Ecto neural progenitor cell (in vitro differentiated cells): ENCODE measurements around the gene CREB3L2.
A peak's percentile ranks its signal among the peaks of the same experiment; 100 is the strongest.
"Not testable (repeated sequence)": the region's sequence is repeated elsewhere in the genome, so short reads cannot be mapped to it uniquely, and the experiment has no call there.

ENCODE experiments used
- DNase-seq: peaks from one replicate; pipeline ENCODE4 v3.0.0-alpha.2; 2018; ENCODE audit warnings: low spot score

The CREB3L2 gene

DNA sequence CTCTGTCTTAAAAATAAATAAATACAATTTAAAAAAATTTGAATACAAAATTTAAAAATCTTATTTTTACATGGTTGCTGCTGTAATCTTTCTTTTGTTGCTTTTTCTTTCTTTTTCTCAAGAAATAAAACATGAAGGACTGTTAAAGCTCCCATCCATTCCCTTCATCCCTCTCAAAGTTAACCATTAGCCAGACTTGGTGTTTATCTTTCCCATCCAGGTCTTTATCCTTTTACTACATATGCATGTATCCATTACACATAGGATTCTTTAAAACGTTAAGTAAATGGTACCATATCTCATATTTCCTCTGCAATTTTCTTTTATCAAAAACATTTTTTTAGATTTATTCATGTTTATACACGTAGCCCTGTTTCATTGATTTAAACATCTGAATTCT lies 70.1 kb downstream of the CREB3L2 start:
- DNase-seq: no peak

DNA sequence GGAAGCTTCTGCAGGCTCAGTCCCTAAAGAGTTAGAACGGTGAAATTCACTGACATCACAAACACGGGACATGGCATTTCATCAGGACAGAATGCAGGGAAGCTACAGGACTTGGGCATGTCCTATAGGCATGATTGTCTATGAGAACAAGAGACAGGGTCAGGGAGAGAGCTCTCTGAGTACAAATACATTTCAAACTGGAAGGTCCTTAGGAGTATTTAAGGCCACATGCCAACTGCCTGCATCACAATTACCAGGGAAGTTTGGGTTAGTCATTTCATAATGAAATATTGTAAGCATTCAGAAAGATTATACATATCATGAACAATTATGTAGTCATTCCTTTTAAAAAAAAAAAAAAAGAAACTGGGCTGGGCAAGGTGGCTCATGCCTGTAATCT lies 71.3 kb downstream of the CREB3L2 start:
- no peak for DNase-seq

DNA sequence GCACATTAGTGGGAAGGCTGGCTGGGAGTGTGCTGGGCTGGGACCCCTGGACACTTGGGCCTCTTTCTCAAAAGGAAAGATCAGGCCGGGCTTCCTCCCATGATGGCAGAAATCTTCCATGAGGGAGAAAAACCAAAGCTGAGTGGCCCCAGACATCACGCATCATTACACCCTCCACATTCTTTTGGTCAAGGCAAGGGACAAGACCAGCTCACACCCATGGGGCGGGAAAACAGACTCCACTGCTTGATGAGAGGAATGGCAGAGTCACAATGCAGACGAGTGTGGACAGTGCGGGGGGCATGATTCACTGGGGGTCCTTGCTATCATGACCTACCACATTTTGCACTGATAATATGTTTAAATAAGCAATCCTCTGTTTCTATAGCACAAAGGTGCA lies 73.3 kb downstream of the CREB3L2 start:
- no peak for DNase-seq

DNA sequence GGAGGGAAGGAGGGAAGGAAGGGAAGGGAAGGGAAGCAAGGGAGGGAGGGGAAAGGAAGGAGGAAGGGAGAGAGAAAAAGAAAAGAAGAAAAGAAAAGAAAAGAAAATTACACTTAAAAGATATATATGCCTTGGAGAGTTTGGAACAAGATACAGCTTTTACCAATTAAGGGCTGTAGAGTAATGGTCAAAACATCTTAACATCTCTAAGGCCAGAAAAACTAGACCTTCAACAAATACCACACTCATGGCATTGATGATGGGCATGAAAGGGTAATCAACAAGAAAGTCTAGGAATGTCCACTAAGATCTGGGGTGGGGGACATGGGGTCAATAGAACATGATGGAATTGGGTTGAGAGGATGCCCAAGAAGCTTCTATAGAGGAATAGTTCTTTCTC lies 74.5 kb downstream of the CREB3L2 start:
- no peak for DNase-seq

DNA sequence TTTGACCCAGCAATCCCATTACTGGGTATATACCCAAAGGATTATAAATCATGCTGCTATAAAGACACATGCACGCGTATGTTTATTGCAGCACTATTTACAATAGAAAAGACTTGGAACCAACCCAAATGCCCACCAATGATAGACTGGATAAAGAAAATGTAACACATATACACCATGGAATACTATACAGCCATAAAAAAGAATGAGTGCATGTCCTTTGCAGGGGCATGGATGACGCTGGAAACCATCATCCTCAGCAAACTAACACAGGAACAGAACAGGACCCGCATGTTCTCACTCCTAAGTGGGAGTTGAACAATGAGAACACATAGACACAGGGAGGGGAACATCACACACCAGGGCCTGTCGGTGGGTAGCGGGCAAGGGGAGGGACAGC lies 75.7 kb downstream of the CREB3L2 start:
- DNase-seq: not testable (repeated sequence)

DNA sequence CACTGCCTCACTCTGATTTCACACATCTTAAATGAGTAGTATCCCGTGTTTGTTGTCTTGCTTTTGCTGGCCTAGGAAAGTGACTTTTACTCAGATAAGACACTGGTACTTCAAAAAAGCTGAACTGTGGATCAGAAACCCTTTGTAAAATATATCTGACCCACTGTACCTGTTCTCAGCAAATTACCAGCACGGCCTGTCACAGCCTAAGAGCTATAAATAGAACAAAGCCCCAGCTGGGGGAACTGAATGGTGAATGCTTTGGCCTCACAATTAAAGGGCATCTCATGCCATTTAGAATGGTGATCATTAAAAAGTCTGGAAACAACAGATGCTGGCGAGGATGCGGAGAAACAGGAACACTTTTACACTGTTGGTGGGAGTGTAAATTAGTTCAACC lies 76.1 kb downstream of the CREB3L2 start:
- no peak for DNase-seq

DNA sequence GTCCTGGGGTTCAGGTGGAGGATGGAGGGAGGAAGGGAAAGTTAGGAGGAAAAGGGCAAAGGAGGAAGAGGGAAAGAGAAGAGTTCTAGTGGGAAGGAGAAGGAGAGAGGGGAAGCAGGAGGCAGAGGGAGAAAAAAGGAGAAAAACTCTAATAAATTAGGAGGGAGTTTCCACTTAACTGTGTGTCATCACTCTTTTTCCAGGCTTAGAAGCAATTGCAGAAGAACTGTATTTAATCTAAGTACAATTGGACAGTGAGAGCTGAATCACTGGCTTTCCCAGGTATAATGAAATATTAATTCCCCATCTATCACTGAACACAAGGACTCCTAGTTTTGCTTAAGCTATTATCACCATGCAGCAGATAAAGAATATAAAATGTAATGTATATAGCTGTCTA lies 76.8 kb downstream of the CREB3L2 start:
- DNase-seq: no peak

DNA sequence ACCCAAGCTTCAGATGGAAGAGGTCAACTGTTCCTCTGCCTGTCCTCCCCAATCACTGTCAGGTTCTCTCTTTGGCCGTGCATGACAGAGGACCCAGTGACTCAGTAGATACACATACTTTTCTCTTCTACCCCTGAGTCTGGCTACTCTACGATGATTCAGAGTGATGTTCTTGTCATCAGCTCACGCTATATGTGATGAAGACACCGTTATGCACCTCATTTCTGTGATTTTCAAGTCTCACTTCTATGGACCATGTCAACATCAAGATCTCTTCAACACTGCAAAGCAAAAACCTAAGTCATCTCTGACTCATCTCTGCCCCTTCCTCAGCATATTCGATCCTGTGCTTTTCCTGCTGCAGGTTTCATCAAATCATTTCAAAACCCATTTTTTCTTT lies 78.5 kb downstream of the CREB3L2 start:
- DNase-seq: no peak

DNA sequence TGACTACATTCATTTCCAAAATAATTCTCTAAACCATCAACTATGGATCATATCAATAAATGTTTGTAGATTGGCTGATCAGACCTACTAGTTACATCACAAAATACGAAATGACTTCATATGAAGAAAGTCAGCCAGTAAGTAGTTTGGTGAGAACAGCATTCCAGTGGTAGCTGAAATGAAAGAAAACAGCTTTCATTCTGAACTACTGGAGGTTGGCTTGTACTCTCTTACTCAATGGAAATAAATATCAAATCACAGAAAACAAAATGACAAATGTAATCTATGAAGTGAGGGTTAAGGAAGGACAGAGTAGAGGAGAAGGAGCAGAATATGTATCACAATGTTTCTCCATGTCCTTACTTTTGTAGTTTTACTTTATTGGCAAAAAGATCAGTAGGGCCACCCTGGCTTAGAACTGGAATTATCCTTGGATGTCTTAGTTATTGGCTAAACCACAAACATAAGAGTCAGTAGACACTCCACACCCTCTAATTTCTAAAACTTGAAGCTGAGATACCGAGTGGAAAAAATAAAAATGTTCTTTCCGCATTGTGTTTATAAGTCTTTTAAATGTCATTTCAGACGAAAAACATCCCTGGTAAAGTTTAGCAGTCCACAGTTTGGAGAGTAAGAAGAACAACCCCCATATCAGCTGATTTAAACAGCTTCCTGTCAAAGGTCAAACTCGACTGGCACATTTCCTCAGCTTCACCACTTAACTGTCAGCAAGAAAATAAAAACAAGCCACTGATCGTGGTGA lies 81.1 kb downstream of the CREB3L2 start:
- no peak for DNase-seq

DNA sequence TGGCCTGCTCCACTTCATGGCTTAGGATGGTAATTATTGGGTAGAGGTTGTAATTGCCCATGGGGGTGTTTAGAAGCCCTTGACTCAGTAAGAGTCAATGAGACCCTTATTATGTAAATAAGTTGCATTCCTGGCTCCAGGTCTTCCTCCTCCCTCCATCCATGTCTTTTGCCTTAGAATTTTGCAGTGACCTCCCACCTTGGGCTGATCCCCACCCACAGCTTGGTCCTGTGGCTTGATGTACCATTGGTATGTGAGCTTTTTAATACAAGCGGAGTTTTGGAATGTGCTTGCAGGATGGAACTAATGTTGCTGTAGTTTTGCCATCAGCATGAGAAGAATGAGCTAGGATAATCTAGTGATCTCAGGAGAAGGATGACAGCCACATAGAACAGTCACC lies 81.9 kb downstream of the CREB3L2 start:
- no peak for DNase-seq

DNA sequence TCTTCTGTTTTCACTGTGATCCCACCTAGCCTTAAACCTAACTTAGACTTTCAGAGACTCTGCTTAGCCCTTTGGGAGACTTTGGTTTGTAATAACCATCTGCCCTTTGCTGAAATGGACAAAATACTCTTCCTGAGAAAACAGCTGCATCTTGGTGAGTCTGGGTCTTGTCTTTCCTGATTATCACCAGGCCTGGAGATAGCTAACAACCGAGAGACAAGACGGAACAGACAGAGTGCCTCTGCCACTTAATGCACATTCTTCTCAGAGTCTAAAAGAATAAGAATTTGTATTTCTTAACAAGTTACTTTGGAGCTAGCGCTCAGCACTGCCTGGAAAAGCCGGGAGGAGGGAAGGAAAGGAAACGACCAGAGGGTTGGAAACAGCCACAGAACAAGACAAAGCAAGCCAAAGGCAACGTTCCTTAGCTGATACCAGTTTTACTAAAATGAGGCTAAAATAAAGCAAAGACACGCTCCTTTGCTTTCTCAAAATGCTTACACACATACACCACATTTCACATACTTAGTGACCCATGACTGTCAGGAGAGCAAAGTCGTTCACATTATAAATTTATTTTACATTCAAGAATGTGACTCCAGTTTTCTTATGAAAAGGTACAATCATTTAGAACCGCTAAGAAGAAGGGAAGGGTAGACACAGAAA lies 84.8 kb downstream of the CREB3L2 start:
- DNase-seq: no peak

DNA sequence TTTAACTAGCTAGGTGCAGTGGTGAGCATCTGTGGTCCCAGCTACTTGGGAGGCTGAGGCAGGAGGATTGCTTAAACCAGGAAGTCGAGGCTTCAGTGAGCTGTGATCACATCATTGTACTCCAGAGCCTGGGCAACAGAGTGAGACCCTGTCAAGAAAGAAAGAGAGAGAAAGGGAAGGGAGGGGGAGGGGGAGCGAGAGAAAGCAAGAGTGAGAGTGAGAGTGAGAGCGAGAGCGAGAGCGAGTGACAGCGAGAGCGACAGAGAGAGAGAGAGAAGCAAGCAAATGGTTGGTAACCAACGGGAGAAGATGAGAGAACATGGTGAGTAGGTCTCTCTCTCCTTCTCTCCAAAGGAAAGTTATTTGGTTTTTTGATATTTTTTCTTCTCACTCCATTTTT lies 85.3 kb downstream of the CREB3L2 start:
- DNase-seq: no peak

DNA sequence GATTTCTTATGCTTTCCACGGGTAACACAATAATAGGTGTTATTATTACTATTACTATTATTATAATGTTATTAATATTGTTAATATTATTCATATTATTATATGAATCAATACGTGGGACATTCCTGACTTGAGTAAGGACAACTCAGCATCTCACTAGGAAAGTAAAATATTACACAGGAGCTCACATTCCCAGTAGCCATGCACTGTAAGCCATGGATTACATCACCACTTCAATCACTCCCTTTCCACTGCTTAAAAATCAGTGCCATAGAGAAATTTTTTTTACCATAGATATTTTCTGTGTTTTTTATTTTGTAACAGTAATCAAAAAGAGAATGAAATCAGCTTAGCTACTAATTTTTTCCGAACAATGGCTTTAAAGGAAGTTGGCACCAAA lies 86.6 kb downstream of the CREB3L2 start:
- DNase-seq: no peak

DNA sequence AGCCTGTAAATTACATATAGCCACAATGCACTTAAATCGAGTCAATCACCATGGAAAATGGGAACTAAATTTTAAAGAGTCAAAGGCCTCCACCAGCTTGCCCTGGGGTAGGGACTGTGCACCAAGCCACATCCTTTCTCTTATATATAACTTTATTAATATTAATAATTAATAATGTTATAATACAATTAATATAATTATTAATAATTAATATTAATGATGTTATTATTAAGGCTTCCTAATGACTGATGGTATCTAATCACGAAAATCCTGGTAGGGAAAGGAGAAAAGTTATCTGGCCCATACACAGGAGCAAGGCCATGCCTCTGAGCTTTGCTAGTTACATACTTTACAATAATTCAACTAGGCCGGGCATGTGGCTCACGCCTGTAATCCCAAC lies 87.9 kb downstream of the CREB3L2 start:
- no peak for DNase-seq

DNA sequence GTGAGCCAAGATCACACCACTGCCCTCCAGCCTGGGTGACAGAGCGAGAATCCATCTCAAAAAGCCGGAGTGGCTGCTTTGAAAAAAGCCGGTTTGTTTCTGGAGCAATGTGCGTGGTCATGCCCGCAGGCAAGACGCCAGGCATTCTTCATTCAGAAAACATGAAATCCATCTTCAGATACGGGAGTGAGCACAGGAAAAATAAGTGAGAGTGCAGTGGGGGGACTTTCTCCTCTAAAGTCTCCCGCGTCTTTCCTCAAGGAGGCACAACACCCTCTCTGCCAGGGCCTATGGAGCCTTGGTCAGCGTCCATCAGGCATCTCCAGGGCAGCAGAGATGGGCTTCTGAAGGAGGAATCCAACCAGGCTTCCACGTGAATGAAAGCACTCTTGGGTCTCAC lies 92.8 kb downstream of the CREB3L2 start:
- DNase-seq: no peak

DNA sequence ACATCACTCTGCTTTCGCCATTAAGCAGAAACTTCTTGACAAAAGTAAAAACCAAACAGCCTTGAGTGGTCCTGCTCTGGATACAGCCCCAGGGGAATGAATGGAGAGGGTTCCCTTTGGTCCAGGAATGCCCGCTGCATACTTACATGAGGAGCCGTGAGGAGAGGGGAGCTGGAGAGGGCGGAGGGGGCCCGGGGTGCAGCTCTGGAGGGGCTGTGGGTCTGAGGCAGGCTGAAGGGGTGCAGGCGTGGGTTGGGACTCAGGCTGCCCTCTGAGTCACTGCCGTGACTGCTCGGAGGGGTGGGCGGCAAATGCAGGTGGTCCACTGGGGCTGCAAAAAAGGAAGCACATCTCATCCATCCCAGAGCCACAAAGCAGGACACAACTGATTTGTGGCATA lies 93.8 kb downstream of the CREB3L2 start:
- DNase-seq: no peak

DNA sequence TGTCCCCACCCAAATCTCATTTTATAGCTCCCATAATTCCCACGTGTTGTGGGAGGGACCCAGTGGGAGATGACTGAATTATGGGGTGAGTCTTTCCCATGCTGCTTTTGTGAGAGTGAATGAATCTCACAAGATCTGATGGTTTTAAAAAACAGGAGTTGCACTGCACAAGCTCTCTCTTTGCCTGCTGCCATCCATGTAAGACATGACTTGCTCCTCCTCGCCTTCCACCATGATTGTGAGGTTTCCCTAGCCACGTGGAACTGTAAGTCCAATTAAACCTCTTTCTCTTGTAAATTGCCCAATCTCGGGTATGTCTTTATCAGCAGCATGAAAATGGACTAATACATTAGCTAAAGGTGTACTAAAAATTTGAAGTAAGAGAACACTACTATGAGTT lies 95.2 kb downstream of the CREB3L2 start:
- DNase-seq: not testable (repeated sequence)

DNA sequence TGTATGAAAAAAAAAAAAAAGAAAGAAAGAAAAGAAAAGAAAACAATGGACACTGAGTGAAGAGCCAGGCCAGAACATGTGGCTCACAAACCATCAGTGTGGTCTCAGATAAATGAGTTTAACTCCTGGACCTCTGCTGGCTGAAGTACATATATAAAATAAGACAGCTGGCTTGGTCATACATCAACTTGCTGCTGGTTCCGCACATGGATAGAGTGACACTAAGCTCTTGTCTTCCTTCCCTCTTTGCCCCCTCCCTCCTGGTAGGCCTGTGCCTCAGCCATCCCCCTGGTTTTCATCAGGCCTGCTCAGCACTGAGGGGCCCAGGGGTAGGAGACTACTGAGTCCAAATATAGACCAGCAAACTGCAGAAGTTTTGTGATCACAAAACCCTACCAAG lies 97.1 kb downstream of the CREB3L2 start:
- no peak for DNase-seq

DNA sequence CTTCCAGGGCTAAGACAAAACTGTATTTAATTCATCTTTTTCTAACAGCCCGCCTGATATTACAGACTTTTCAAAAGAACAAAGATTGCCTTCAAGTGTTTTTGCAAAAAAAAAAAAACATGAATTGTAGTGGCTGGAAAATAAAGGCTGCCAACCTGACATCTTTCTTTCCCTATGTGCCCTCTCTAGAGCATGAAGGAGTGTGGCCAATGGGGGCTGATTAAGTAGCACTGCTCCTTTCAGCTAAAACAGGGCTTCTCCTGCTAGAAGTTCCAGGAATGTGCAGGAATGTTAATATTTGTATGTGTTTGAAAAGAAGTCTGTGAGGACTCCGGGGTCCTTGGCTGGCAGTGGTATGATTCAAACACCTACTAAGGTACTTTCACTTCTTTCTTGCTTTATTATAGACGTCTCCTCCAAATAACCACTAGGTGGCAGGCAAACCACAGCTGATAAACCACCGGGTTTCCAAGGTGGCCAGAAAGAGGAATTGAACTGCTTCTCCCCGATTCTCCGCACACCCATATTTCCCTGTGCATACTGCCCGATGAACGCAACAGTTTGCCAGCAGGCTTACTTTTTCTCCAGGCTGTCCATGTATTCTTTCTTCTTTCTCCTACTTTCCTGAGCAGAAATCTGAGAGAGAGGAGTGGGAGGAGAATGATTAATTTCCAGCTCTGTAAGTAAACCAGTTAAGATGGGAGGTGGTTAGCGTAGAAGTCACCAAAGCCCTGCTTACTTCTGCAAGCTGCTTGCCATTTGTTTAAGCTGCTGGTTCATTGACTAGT lies 98.3 kb downstream of the CREB3L2 start:
- DNase-seq: peak; percentile 71

DNA sequence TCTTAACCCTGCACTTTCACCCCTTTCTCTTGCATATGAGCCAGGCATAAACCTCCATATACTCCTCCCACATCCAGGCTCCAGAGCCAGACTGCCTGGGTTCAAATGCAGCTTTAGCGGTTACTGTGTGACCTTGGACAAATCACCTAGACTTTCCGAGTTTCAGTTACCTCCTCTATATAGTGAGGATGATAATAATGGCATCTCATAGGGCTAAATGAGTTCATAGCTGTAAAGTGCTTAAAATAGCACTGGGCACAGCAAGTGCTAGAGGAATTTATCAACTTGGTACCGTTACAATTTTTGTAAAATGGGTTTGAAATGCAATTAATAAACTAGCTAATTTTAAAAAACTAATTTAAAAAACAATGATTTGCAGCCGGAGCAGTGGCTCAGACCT lies 101.7 kb downstream of the CREB3L2 start:
- DNase-seq: no peak

DNA sequence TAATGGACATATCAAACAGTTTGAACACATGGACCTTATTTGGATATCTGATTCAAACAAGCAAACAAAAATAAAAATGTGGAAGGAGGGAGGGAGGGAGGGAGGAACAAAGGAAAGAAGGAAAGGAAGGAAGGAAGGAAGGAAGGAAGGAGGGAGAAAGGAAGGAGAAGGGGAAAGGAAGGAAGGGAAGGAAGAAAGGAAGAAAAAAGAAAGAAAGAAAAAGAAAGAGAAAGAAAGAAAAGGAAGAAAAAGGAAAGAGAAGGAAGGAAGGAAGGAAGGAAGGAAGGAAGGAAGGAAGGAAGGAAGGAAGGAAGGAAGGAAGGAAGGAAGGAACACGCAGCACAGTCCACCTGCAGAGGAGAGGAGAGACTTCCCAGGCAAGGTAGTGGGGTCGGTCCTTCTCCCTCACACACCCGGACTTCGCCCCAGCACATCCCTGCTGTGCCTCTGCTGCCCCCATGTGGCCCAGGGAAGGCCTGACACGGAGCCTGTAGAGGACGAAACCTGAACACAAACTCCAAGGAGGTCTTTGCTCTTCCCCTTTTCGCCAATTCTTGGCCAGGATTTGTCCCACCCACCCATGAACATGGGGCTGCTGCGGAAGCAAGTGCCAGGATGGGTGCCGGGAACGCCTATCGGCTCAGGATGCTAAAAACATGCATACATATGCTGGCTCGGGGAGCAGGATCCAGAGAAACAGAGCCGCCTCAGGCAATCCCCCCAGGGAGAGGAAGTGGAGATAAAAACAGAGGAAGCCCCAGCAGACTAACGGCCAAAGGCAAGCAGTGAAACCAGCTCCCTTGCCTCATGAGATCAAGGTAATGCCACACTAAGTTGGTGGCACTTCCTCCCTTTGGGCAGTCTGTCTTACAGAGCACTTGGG lies 102.8 kb downstream of the CREB3L2 start:
- DNase-seq: peak; percentile 88
